HepG2 (cell line): ENCODE measurements around the gene CDO1. TPM values are rescaled to one million over a fixed set of nuclear protein-coding genes. Genes with fewer than 3 reads are reported as not detected.

Experiments used
- ATAC-seq: fragments of 200-7000 bp; cut with Tn5 transposase; 3 replicates; pipeline ENCODE4 v1.9.1; 2020; ENCODE audit warnings: mild to moderate bottlenecking, moderate library complexity
- BruUV-seq: library from RNA; stranded (reverse); fragments of 400-500 nt; replicated peaks from 2 replicates; lab custom pipeline; 2021; lab: Mats Ljungman, UMichigan
- CTCF ChIA-PET: fragments of 300-600 bp; formaldehyde crosslinking; extraction: SDS; loops from one replicate; lab custom pipeline; 2021; ENCODE audit warnings: low total read pairs, inconsistent platforms, low intra/inter-chr PET ratio; lab: Yijun Ruan, JAX
- POLR2A ChIA-PET: fragments of 350-600 bp; sonication (Branson Sonifier 250); formaldehyde crosslinking; loops from one replicate; lab custom pipeline; 2020; ENCODE audit warnings: antibody characterized with exemption, inconsistent platforms; lab: Yijun Ruan, JAX
- DNase-seq: peaks from one replicate; pipeline ENCODE4 v3.0.0-alpha.2; 2015; ENCODE audit warnings: low spot score
- FAIRE-seq: peaks from 3 replicates; lab custom pipeline; 2011; peaks lifted over from hg19 to GRCh38; lab: Jason Lieb, UNC
- H2AFZ ChIP-seq: one replicate; pipeline ENCODE4 v1.6.1; 2011; ENCODE audit warnings: low read length, inconsistent platforms
- H3K27ac ChIP-seq: fragments of 300-600 bp; 3 replicates; pipeline ENCODE4 v1.8.0; 2011; ENCODE audit warnings: mixed run types, mild to moderate bottlenecking, mixed read lengths, low read length, inconsistent platforms; ENCODE audit not compliant: insufficient read depth; ENCODE audit errors: extremely low read length
- H3K27me3 ChIP-seq, 2 experiments: fragments of 200-600 bp in 1 of 2; 2 replicates in 1 of 2; 3 replicates in 1 of 2; pipeline versions ENCODE4 v1.6.0 to v1.8.0; 2011; ENCODE audit warnings: low read length in 2 of 2, mild to moderate bottlenecking in 2 of 2, moderate library complexity in 2 of 2, inconsistent platforms in 1 of 2; ENCODE audit not compliant: insufficient read depth in 2 of 2, control insufficient read depth in 1 of 2
- H3K36me3 ChIP-seq, 2 experiments: fragments of 200-600 bp in 1 of 2; replicated peaks in 1 of 2; 2 replicates in 1 of 2; 3 replicates in 1 of 2; pipeline versions ENCODE4 v1.5.1 to v1.8.0; 2011; ENCODE audit warnings: low read length in 2 of 2, inconsistent platforms in 1 of 2; ENCODE audit not compliant: insufficient read depth in 2 of 2, control insufficient read depth in 1 of 2
- H3K4me1 ChIP-seq: 2 replicates; pipeline ENCODE4 v1.5.1; 2012; ENCODE audit warnings: low read length, inconsistent platforms; ENCODE audit not compliant: insufficient read depth
- H3K4me2 ChIP-seq: 2 replicates; pipeline ENCODE4 v1.6.0; 2011; ENCODE audit warnings: low read depth, low read length, inconsistent platforms
- H3K4me3 ChIP-seq, 3 experiments: fragments of 200-600 bp in 1 of 3; sonication (generic), shearing (Covaris generic) in 1 of 3; replicated peaks in 1 of 3; 2 replicates each; pipeline ENCODE4 v1.5.1; 2011 to 2016; ENCODE audit warnings: low read length in 3 of 3, inconsistent platforms in 2 of 3, low read depth in 2 of 3, mild to moderate bottlenecking in 2 of 3, control low read depth in 1 of 3, mixed read lengths in 1 of 3; ENCODE audit not compliant: insufficient read depth in 1 of 3
- H3K79me2 ChIP-seq: one replicate; pipeline ENCODE4 v1.6.1; 2011; ENCODE audit warnings: low read length, inconsistent platforms; ENCODE audit not compliant: insufficient read depth
- H3K9ac ChIP-seq: 2 replicates; pipeline ENCODE4 v1.6.0; 2011; ENCODE audit warnings: mild to moderate bottlenecking, low read depth, low read length, inconsistent platforms; ENCODE audit not compliant: insufficient read depth
- H3K9me3 ChIP-seq: 2 replicates; pipeline ENCODE4 v1.5.1; 2012; ENCODE audit warnings: mild to moderate bottlenecking, low read length
- H4K20me1 ChIP-seq: 2 replicates; pipeline ENCODE4 v1.6.0; 2011; ENCODE audit warnings: inconsistent platforms, mild to moderate bottlenecking, low read length, moderate library complexity; ENCODE audit not compliant: insufficient read depth
- ARHGAP35 ChIP-seq: sonication (generic); formaldehyde crosslinking; IDR thresholded peaks from 2 replicates; pipeline ENCODE4 v1.9.0; 2022; ENCODE audit warnings: mild to moderate bottlenecking, inconsistent platforms, moderate library complexity, missing genetic modification reagents, borderline replicate concordance
- CBX2 ChIP-seq, 2 experiments: fragments of 200-600 bp in 1 of 2; sonication (generic); formaldehyde crosslinking in 1 of 2; IDR thresholded peaks; 2 replicates each; pipeline versions ENCODE4 v1.7.0 to v1.8.1; 2018 to 2022; ENCODE audit warnings: low read depth in 2 of 2, low read length in 1 of 2, mild to moderate bottlenecking in 1 of 2, missing genetic modification reagents in 1 of 2
- FOXO1 ChIP-seq: sonication (generic); formaldehyde crosslinking; IDR thresholded peaks from 2 replicates; pipeline ENCODE4 v1.4.0; 2020; ENCODE audit warnings: missing genetic modification reagents
- SRF ChIP-seq: IDR thresholded peaks from 2 replicates; pipeline ENCODE4 v1.6.1; 2011; ENCODE audit warnings: mild to moderate bottlenecking, low read depth, low read length, moderate library complexity
- TGIF2 ChIP-seq: IDR thresholded peaks from 2 replicates; pipeline ENCODE4 v1.6.1; 2016; ENCODE audit warnings: control low read depth, missing compliant biosample characterization
- ZFP37 ChIP-seq: sonication (generic); formaldehyde crosslinking; IDR thresholded peaks from 2 replicates; pipeline ENCODE4 v1.4.0; 2020; ENCODE audit warnings: missing genetic modification reagents, borderline replicate concordance
- ZNF431 ChIP-seq: sonication (generic); formaldehyde crosslinking; IDR thresholded peaks from 2 replicates; pipeline ENCODE4 v1.9.0; 2022; ENCODE audit warnings: missing genetic modification reagents, low read depth, mild to moderate bottlenecking, borderline replicate concordance
- ZNF570 ChIP-seq: sonication (generic); formaldehyde crosslinking; IDR thresholded peaks from 2 replicates; pipeline ENCODE4 v1.4.0; 2020; ENCODE audit warnings: mild to moderate bottlenecking, missing genetic modification reagents, borderline replicate concordance
- ZNF773 ChIP-seq: sonication (generic); formaldehyde crosslinking; IDR thresholded peaks from 2 replicates; pipeline ENCODE4 v1.4.0; 2020; ENCODE audit warnings: missing genetic modification reagents, borderline replicate concordance
- WGBS: methylation state at CpG from one replicate; pipeline ENCODE4 v1.1.6; 2017; ENCODE audit warnings: low lambda C conversion rate; 5-methylcytosine and 5-hydroxymethylcytosine counted together
- in situ Hi-C: cut with HindIII; loops from 2 replicates; pipeline ENCODE4 v1.10.0; 2017; ENCODE audit warnings: low pct_unique_long_range_greater_than_20kb; ENCODE audit not compliant: extremely low pct_ligation_motif_present
- intact Hi-C: fragments of 100-400 bp; cut with micrococcal nuclease; formaldehyde crosslinking; loops from one replicate; pipeline ENCODE4 v1.10.0; 2022; ENCODE audit not compliant: unreplicated experiment
- polyA plus RNA-seq, 8 experiments: library from polyadenylated mRNA; depleted of rRNA in 3 of 8; stranded (reverse) in 7 of 8; unstranded in 1 of 8; fragments of >200 nt; fragmentation: Illumina TruSeq in 4 of 8; extraction: Trizol in 4 of 8; gene quantifications; 2 replicates each; pipeline versions ENCODE4 v1.2.1 to v1.2.3, GENCODE V29; 2011 to 2016; ENCODE audit warnings: low read depth in 4 of 8, missing spikeins in 1 of 8, mixed read lengths in 1 of 8; ENCODE audit not compliant: insufficient read depth in 1 of 8
- total RNA-seq, 5 experiments: library from RNA; depleted of rRNA; stranded (reverse); fragments of >200 nt; fragmentation: Illumina TruSeq; extraction: Trizol; gene quantifications; 2 replicates each; pipeline ENCODE4 v1.2.3, GENCODE V29; 2016; ENCODE audit warnings: low read depth in 1 of 5
- TF ChIP-seq, protein P1 (sequence below): sonication (generic); formaldehyde crosslinking; IDR thresholded peaks from 2 replicates; pipeline ENCODE4 v1.4.0; 2020; ENCODE audit warnings: missing genetic modification reagents
- TF ChIP-seq, protein P2 (sequence below): sonication (generic); formaldehyde crosslinking; IDR thresholded peaks from 2 replicates; pipeline ENCODE4 v1.5.0; 2020; ENCODE audit warnings: missing genetic modification reagents

Gene CDO1
- total and polyA plus RNA-seq, 2 of the 13 experiments (the other 11 are each of a cell fraction or from before 2014, with no cell fraction given) = 3.2 to 4.4 TPM

DNA sequence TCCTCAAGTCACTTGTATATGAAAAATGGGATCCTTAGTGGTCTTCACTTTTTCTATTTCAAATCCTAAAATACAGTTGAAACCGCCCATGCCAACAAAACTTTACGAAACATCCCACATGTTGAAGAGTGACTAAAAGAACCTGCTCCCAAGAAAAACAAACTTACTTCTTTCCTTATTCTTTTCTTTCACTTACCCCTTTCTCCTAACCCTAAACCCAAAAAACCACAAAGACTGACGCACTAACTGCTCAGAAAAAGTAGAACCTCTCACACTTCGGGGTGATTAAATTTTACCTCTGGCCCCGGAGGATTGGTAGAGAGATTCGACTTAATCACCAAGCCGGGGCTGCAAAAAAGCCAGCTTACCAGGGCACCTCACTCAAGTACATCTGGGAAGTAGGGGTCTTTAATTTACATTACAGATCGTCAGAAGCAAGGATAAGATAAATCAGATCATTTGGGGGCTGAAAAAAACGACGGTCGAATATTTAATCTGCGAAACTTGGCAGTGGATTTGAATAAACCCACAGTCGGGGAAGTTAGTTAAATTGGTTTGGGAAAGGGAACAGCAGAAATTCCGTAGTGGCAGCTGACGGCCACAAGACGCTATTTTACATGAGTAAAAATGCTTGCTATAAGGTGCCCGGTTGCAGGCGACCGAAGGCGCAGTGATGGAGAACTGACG is 1.3 kb downstream of the CDO1 start:
- H3K4me3 ChIP-seq = peak overlapping the region; percentile 53 to 79 (median 58)
- no peaks in the 10 kb centered on the region for H3K36me3 ChIP-seq
- H3K27me3 ChIP-seq = peaks cover 10 to 40% of the 10 kb centered on the region in 2 experiments
- H3K9ac ChIP-seq = peak overlapping the region; percentile 69; the same call in 1 of the 2 replicates
- in situ Hi-C loops (no loop called here), intact Hi-C loops (no loop called here)
- H2AFZ ChIP-seq = no peak overlapping the region
- no peaks in the 10 kb centered on the region for H3K79me2 ChIP-seq
- TF ChIP-seq CBX2 (IDR thresholded peaks at IDR 0.05; ENCODE audit: low read depth, low read length) (peak; percentile 94), CBX2 (CRISPR knock-in tag; IDR thresholded peaks at IDR 0.05; ENCODE audit: low read depth) (no peak), ZFP37 (CRISPR knock-in tag) (no peak)
- ChIA-PET POLR2A (no interaction called here), CTCF (no interaction called here)
- H4K20me1 ChIP-seq = no peaks in the 10 kb centered on the region
- H3K27ac ChIP-seq = no peak overlapping the region
- 4% methylated on average over 21 of the region's 21 CpGs for WGBS
- peak overlapping the region; percentile 88 for H3K4me2 ChIP-seq
- FAIRE-seq (no peak), ATAC-seq (peak; percentile 28), DNase-seq (no peak)
- no peaks in the 10 kb centered on the region for H3K9me3 ChIP-seq
- H3K4me1 ChIP-seq = peaks cover 44% of the 10 kb centered on the region
- BruUV-seq = no TSS peak

DNA sequence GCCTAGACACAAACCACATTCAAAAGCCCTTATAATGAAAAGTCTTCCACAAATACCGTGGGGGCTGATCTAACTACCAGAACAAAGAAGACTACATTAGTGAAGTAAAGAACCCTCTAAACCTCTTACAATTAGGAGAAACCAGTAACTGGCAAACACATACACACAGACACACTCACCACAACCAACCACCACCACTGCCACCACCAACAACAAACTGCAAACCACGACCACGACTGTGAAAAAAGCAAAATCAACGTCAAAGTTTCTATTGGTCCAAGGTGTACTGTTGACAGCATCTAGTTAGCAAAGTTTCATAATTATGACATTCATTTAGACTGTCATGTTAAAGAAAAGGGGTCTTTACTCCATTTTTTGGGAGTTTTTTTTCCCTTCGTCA is 2.7 kb downstream of the CDO1 start:
- Histone ChIP-seq H3K4me3 (no peak overlapping the region), H3K27ac (no peak overlapping the region), H3K9me3 (no peaks in the 10 kb centered on the region), H3K79me2 (no peaks in the 10 kb centered on the region), H3K36me3 (no peaks in the 10 kb centered on the region), H3K4me1 (peaks cover 44% of the 10 kb centered on the region), H4K20me1 (no peaks in the 10 kb centered on the region), H3K9ac (no peak overlapping the region), H2AFZ (no peak overlapping the region), H3K4me2 (no peak overlapping the region), H3K27me3 (peaks cover 10 to 40% of the 10 kb centered on the region in 2 experiments)
- DNase-seq (no peak), ATAC-seq (no peak), FAIRE-seq (no peak)
- POLR2A ChIA-PET = no interaction called here
- in situ Hi-C loops = no loop called here
- BruUV-seq = no TSS peak
- 79% methylated on average over 5 of the region's 5 CpGs for WGBS
- CTCF ChIA-PET = no interaction called here
- intact Hi-C loops = no loop called here
- no peak for TF ChIP-seq ZNF570 (CRISPR knock-in tag)
- no peak for TF ChIP-seq SRF
- no peak for TF ChIP-seq ARHGAP35 (CRISPR knock-in tag)
- no peak for TF ChIP-seq TGIF2 (CRISPR knock-in tag)
- TF ChIP-seq, protein P1, sequence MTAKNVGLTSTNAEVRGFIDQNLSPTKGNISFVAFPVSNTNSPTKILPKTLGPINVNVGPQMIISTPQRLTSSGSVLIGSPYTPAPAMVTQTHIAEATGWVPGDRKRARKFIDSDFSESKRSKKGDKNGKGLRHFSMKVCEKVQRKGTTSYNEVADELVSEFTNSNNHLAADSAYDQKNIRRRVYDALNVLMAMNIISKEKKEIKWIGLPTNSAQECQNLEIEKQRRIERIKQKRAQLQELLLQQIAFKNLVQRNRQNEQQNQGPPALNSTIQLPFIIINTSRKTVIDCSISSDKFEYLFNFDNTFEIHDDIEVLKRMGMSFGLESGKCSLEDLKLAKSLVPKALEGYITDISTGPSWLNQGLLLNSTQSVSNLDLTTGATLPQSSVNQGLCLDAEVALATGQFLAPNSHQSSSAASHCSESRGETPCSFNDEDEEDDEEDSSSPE = no peak
- TF ChIP-seq, protein P2, sequence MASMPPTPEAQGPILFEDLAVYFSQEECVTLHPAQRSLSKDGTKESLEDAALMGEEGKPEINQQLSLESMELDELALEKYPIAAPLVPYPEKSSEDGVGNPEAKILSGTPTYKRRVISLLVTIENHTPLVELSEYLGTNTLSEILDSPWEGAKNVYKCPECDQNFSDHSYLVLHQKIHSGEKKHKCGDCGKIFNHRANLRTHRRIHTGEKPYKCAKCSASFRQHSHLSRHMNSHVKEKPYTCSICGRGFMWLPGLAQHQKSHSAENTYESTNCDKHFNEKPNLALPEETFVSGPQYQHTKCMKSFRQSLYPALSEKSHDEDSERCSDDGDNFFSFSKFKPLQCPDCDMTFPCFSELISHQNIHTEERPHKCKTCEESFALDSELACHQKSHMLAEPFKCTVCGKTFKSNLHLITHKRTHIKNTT (CRISPR knock-in tag) = no peak
- TF ChIP-seq ZNF773 = no peak
- no peak for TF ChIP-seq FOXO1 (CRISPR knock-in tag)
- TF ChIP-seq ZNF431 (CRISPR knock-in tag) = no peak
